GM12878 (cell line): Measurements from ENCODE around the gene CCL7. TPM values are rescaled to one million over a fixed set of nuclear protein-coding genes. Genes with fewer than 3 reads are reported as not detected.

Experiments
- ATAC-seq: fragments of 200-7000 bp; cut with Tn5 transposase; 3 replicates; pipeline ENCODE4 v1.9.1; 2020; ENCODE audit warnings: mild to moderate bottlenecking, moderate library complexity
- BruUV-seq: library from RNA; stranded (reverse); fragments of 400-500 nt; replicated peaks from 2 replicates; lab custom pipeline; 2021; lab: Mats Ljungman, UMichigan
- CTCF ChIA-PET: fragments of 300-600 bp; sonication (Branson Sonifier 250); formaldehyde crosslinking; extraction: SDS; loops from one replicate; lab custom pipeline; 2021; ENCODE audit warnings: inconsistent platforms; lab: Yijun Ruan, JAX
- POLR2A ChIA-PET: fragments of 350-600 bp; formaldehyde crosslinking; extraction: SDS; loops from one replicate; lab custom pipeline; 2021; ENCODE audit warnings: inconsistent platforms; lab: Charles Lee
- RAD21 ChIA-PET: fragments of 300-600 bp; sonication (Branson Sonifier 250); formaldehyde crosslinking; loops from one replicate; lab custom pipeline; 2023; ENCODE audit warnings: antibody characterized with exemption; ENCODE audit not compliant: unreplicated experiment; lab: Charles Lee
- SMC1A ChIA-PET: fragments of 300-600 bp; sonication (Branson Sonifier 250); formaldehyde crosslinking; loops from one replicate; lab custom pipeline; 2023; ENCODE audit not compliant: unreplicated experiment, uncharacterized antibody; lab: Charles Lee
- DNase-seq: peaks from one replicate; pipeline ENCODE4 v3.0.0-alpha.2; 2011; ENCODE audit warnings: low read depth, low spot score
- FAIRE-seq: peaks from 3 replicates; lab custom pipeline; 2011; peaks lifted over from hg19 to GRCh38; lab: Jason Lieb, UNC
- H2AFZ ChIP-seq: 2 replicates; pipeline ENCODE4 v1.6.0; 2011; ENCODE audit warnings: low read depth, low read length, control low read depth; ENCODE audit not compliant: control insufficient read depth
- H3K27ac ChIP-seq: 2 replicates; pipeline ENCODE4 v1.5.1; 2011; ENCODE audit warnings: control low read depth; ENCODE audit not compliant: control insufficient read depth, insufficient read depth
- H3K27me3 ChIP-seq, 2 experiments: replicated peaks in 1 of 2; 2 replicates each; pipeline versions ENCODE4 v1.6.0 to v1.6.1; 2011; ENCODE audit warnings: low read length in 1 of 2; ENCODE audit not compliant: control insufficient read depth in 2 of 2, insufficient read depth in 2 of 2
- H3K36me3 ChIP-seq, 2 experiments: 2 replicates each; pipeline ENCODE4 v1.5.1; 2011; ENCODE audit warnings: low read length in 1 of 2; ENCODE audit not compliant: control insufficient read depth in 2 of 2, insufficient read depth in 2 of 2
- H3K4me1 ChIP-seq: 2 replicates; pipeline ENCODE4 v1.6.1; 2011; ENCODE audit warnings: mild to moderate bottlenecking, low read length, moderate library complexity, mixed read lengths; ENCODE audit not compliant: control insufficient read depth, insufficient read depth
- H3K4me2 ChIP-seq: 2 replicates; pipeline ENCODE4 v1.6.0; 2011; ENCODE audit warnings: control low read depth; ENCODE audit not compliant: control insufficient read depth, insufficient read depth
- H3K4me3 ChIP-seq: fragments of 200-600 bp; sonication (generic); 2 replicates; pipeline ENCODE4 v1.5.1; 2016
- H3K79me2 ChIP-seq: 2 replicates; pipeline ENCODE4 v1.6.0; 2011; ENCODE audit warnings: low read length; ENCODE audit not compliant: control insufficient read depth, insufficient read depth
- H3K9ac ChIP-seq: 2 replicates; pipeline ENCODE4 v1.8.0; 2011; ENCODE audit warnings: low read length, control low read depth, mixed read lengths; ENCODE audit not compliant: control insufficient read depth, insufficient read depth
- H3K9me3 ChIP-seq: replicated peaks from 3 replicates; pipeline ENCODE4 v1.5.1; 2011; ENCODE audit warnings: mild to moderate bottlenecking, low read length; ENCODE audit not compliant: control insufficient read depth, insufficient read depth
- H4K20me1 ChIP-seq: 2 replicates; pipeline ENCODE4 v1.6.0; 2011; ENCODE audit not compliant: control insufficient read depth, insufficient read depth
- HDGF ChIP-seq: fragments of 450-650 bp; IDR thresholded peaks from 2 replicates; pipeline ENCODE4 v1.6.1; 2016; ENCODE audit warnings: antibody characterized with exemption
- KAT2A ChIP-seq: conservative IDR thresholded peaks from 2 replicates; pipeline ENCODE4 v1.6.1; 2011; ENCODE audit warnings: low read depth, low read length; ENCODE audit not compliant: control insufficient read depth
- LARP7 ChIP-seq: fragments of 450-650 bp; IDR thresholded peaks from 2 replicates; pipeline ENCODE4 v1.6.1; 2017; ENCODE audit warnings: mild to moderate bottlenecking
- SP1 ChIP-seq: IDR thresholded peaks from one replicate; pipeline ENCODE4 v1.6.1; 2011; ENCODE audit warnings: low read depth, low read length
- TCF7 ChIP-seq: IDR thresholded peaks from 2 replicates; pipeline ENCODE4 v1.6.1; 2014; ENCODE audit warnings: antibody characterized with exemption, borderline replicate concordance
- WGBS: methylation state at CpG from one replicate; pipeline ENCODE4 v1.1.6; 2016; ENCODE audit warnings: low lambda C conversion rate; ENCODE audit not compliant: insufficient replicate concordance, insufficient coverage; ENCODE audit errors: missing lambda C conversion rate; 5-methylcytosine and 5-hydroxymethylcytosine counted together
- in situ Hi-C: fragments of 300-500 bp; cut with MboI; formaldehyde crosslinking; loops from 9 replicates; pipeline ENCODE4 v1.14.3; 2018; ENCODE audit warnings: mixed read lengths
- intact Hi-C: fragments of 100-400 bp; cut with micrococcal nuclease; formaldehyde crosslinking; loops from one replicate; pipeline ENCODE4 v1.14.2; 2022; ENCODE audit not compliant: unreplicated experiment
- polyA plus RNA-seq, 11 experiments: library from polyadenylated mRNA; depleted of rRNA in 4 of 11; unstranded in 6 of 11; stranded (reverse) in 5 of 11; fragments of >200 nt; fragmentation: Nextera tagmentation in 4 of 11; fragmentation: Illumina TruSeq in 1 of 11; extraction: Ambion mirVana in 4 of 11; extraction: Trizol in 1 of 11; gene quantifications; 1 replicate in 1 of 11; 2 replicates in 10 of 11; pipeline versions ENCODE4 v1.2.1 to v1.2.3, GENCODE V29; 2011 to 2016; ENCODE audit warnings: inconsistent platforms in 2 of 11, missing spikeins in 2 of 11, low read depth in 1 of 11
- total RNA-seq, 4 experiments: library from RNA; depleted of rRNA in 3 of 4; stranded (reverse); fragments of >200 nt in 3 of 4; fragmentation: Illumina TruSeq in 1 of 4; extraction: Trizol in 1 of 4; gene quantifications; 2 replicates each; pipeline versions ENCODE4 v1.2.1 to v1.2.3, GENCODE V29; 2013 to 2021
- TF ChIP-seq, protein P1 (sequence below): fragments of 150-350 bp; IDR thresholded peaks from 2 replicates; pipeline ENCODE4 v1.6.1; 2014; ENCODE audit warnings: mild to moderate bottlenecking, low read depth, low read length
- TF ChIP-seq, protein P2 (sequence below): fragments of 450-650 bp; IDR thresholded peaks from 2 replicates; pipeline ENCODE4 v1.6.1; 2016; ENCODE audit warnings: mild to moderate bottlenecking

CCL7 gene
- total and polyA plus RNA-seq, 10 of the 15 experiments (the other 5 are each of a cell fraction or from before 2014, with no cell fraction given): not detected

DNA sequence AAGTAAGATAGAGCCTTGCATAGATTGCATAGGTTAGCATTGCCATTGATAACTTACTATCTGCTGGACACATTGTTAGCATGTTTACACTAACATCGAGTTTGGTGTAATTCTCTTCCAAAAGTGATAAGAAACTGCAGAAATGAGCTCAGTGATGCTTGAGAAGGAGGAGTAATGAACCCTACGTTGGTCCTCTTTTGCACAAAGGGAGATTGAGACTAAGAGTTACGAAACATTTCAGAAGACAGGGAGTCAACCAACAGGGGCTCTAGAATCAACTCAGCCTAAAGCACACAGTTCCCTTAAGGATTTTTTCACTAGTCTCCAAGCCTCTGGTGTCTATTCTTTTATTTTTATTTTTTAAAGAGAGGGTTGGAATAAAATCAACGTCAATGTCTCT, 6.8 kb downstream of the CCL7 start (continued):
- TF ChIP-seq TCF7 (no peak), HDGF (no peak), LARP7 (no peak)
- TF ChIP-seq, protein P1, sequence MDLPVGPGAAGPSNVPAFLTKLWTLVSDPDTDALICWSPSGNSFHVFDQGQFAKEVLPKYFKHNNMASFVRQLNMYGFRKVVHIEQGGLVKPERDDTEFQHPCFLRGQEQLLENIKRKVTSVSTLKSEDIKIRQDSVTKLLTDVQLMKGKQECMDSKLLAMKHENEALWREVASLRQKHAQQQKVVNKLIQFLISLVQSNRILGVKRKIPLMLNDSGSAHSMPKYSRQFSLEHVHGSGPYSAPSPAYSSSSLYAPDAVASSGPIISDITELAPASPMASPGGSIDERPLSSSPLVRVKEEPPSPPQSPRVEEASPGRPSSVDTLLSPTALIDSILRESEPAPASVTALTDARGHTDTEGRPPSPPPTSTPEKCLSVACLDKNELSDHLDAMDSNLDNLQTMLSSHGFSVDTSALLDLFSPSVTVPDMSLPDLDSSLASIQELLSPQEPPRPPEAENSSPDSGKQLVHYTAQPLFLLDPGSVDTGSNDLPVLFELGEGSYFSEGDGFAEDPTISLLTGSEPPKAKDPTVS: no peak

DNA sequence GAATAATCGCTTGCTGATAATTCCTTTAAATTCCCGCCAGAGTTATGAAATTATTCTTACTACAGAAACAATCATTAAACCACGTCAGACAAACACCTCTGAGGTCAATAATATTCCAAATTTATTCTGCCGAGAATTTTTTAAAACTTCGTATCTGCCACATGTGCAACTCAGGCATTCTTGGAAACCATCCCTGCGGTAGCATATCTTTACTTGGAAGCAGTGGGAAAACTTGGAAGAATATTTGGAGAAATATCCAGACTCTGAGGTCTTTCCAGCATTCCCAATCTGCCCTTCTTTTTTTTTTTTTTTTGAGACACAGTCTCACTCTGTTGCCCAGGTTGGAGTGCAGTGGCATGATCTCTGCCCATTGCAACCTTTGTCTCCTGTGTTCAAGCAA, 13.6 kb downstream of the CCL7 start:
- ATAC-seq: no peak
- no peak overlapping the region for H3K4me2 ChIP-seq
- H3K27ac ChIP-seq: no peak overlapping the region
- no peak overlapping the region for H3K9ac ChIP-seq
- no peak overlapping the region for H3K4me3 ChIP-seq
- ChIA-PET POLR2A (no interaction called here), RAD21 (no interaction called here), SMC1A (no interaction called here), CTCF (no interaction called here)
- TF ChIP-seq, protein P2, sequence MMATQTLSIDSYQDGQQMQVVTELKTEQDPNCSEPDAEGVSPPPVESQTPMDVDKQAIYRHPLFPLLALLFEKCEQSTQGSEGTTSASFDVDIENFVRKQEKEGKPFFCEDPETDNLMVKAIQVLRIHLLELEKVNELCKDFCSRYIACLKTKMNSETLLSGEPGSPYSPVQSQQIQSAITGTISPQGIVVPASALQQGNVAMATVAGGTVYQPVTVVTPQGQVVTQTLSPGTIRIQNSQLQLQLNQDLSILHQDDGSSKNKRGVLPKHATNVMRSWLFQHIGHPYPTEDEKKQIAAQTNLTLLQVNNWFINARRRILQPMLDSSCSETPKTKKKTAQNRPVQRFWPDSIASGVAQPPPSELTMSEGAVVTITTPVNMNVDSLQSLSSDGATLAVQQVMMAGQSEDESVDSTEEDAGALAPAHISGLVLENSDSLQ: no peak
- TF ChIP-seq SP1 (no peak), KAT2A (no peak)
- in situ Hi-C loops (no loop called here), intact Hi-C loops (no loop called here)
- H3K4me1 ChIP-seq: no peaks in the 10 kb centered on the region
- DNase-seq: no peak
- no peaks in the 10 kb centered on the region for H3K9me3 ChIP-seq
- FAIRE-seq: no peak
- no peak overlapping the region for H2AFZ ChIP-seq
- WGBS: 39% methylated on average over 6 of the region's 6 CpGs
- BruUV-seq: no TSS peak
- H3K79me2 ChIP-seq: no peaks in the 10 kb centered on the region
- 0 out of 4 replicates have a peak, but pooled peaks cover 0 to 5% of the 10 kb centered on the region in 2 experiments for H3K27me3 ChIP-seq
- no peaks in the 10 kb centered on the region for H4K20me1 ChIP-seq
- no peaks in the 10 kb centered on the region for H3K36me3 ChIP-seq
